Islet precursor cell (in vitro differentiated cells): ENCODE results near the gene KRT27.
"Not testable (repeated sequence)": the region's sequence is repeated elsewhere in the genome, so short reads cannot be mapped to it uniquely, and the experiment has no call there.

Source experiments
- DNase-seq: peaks from one replicate; pipeline ENCODE4 v3.0.0-alpha.2; 2018

KRT27 gene

GRCh38 chr17:40782450-40782849 lies at the start of gene KRT27:
KRT27 (minus strand) TSS chr17:40782550; CDS start chr17:40782493, 57 bp downstream.
- DNase-seq = no peak

GRCh38 chr17:40830085-40830776 lies 47.9 kb upstream of the KRT27 start:
- no peak for DNase-seq

GRCh38 chr17:40828454-40829044 lies 46.2 kb upstream of the KRT27 start:
- DNase-seq = no peak

GRCh38 chr17:40827746-40828453 lies 45.5 kb upstream of the KRT27 start:
- DNase-seq = peak; percentile 57

GRCh38 chr17:40825599-40825998 lies 43.2 kb upstream of the KRT27 start:
- no peak for DNase-seq

- no peak for DNase-seq
These were observed 41.9 kb upstream of the KRT27 start for GRCh38 chr17:40824015-40824832.

- DNase-seq = no peak
These were observed 39.9 kb upstream of the KRT27 start, which contains the start of gene KRT10 for GRCh38 chr17:40822132-40822812. KRT10 (minus strand) TSS chr17:40822614; CDS start chr17:40822585, 29 bp downstream.

- no peak for DNase-seq
These were observed 39.2 kb upstream of the KRT27 start for GRCh38 chr17:40821536-40821935.

GRCh38 chr17:40820228-40820838 lies 38.0 kb upstream of the KRT27 start:
- no peak for DNase-seq

- no peak for DNase-seq
These were observed 37.3 kb upstream of the KRT27 start for GRCh38 chr17:40819528-40820125.

GRCh38 chr17:40818733-40819527 lies 36.6 kb upstream of the KRT27 start:
- peak; percentile 94 for DNase-seq

GRCh38 chr17:40818343-40818732 lies 36.0 kb upstream of the KRT27 start:
- DNase-seq = no peak

GRCh38 chr17:40817103-40817682 lies 34.8 kb upstream of the KRT27 start:
- no peak for DNase-seq

- no peak for DNase-seq
These were observed 34.2 kb upstream of the KRT27 start for GRCh38 chr17:40816569-40816968.

GRCh38 chr17:40815381-40815780 lies 33.0 kb upstream of the KRT27 start:
- DNase-seq = no peak

GRCh38 chr17:40814657-40815056 lies 32.3 kb upstream of the KRT27 start:
- DNase-seq = not testable (repeated sequence)

GRCh38 chr17:40813804-40814203 lies 31.5 kb upstream of the KRT27 start:
- no peak for DNase-seq

- no peak for DNase-seq
These were observed 30.3 kb upstream of the KRT27 start for GRCh38 chr17:40812639-40813038.

- DNase-seq = no peak
These were observed 28.1 kb upstream of the KRT27 start for GRCh38 chr17:40810494-40810893.

- DNase-seq = no peak
These were observed 27.5 kb upstream of the KRT27 start for GRCh38 chr17:40809721-40810421.
